Activated CD4-positive, alpha-beta T cell treated with anti-CD3 and anti-CD28 coated beads for 1 hour (primary cell): ENCODE results near the gene SLC44A5.
"Not testable (repeated sequence)": the region's sequence is repeated elsewhere in the genome, so short reads cannot be mapped to it uniquely, and the experiment has no call there.

ENCODE experiments used
- DNase-seq: peaks from one replicate; pipeline ENCODE4 v3.0.0-alpha.2; 2020

Gene SLC44A5

DNA sequence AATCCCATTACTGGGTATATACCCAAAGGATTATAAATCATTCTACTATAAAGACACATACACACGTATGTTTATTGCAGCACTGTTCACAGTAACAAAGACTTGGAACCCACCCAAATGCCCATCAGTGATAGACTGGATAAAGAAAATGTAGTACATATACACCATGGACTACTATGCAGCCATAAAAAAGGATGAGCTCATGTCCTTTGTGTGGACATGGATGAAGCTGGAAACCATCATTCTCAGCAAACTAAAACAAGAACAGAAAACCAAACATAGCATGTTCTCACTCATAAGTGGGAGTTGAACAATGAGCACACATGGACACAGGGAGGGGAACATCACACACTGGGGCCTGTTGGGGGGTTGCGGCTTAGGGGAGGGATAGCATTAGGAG, 347.3 kb downstream of the SLC44A5 start:
- not testable (repeated sequence) for DNase-seq

DNA sequence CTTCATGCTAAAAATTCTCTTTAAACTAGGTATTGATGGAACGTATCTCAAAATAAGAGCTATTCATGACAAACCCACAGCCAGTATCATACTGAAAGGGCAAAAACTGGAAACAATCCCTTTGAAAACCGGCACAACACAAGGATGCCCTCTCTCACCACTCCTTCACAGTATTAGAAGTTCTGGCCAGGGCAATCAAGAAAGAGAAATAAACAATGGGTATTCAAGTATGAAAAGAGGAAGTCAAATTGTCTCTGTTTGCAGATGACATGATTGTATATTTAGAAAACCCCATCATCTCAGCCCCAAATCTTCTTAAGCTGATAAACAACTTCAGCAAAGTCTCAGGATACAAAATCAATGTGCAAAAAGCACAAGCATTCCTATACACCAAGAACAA, 349.0 kb downstream of the SLC44A5 start:
- DNase-seq = not testable (repeated sequence)

DNA sequence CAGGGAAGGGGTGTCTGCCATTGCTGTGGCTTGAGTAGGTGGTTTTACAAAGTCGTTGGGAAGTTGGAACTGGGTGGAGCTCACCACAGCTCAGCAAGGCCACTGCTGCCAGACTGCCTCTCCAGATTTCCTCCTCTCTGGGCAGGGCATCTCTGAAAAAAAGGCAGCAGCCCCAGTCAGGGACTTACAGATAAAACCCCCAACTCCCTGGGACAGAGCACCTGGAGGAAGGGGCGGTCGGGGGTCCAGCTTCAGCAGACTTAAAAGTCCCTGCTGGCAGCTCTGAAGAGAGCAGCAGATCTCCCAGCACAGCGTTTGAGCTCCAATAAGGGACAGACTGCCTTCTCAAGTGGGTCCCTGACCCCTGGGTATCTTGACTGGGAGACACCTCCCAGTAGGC, 352.6 kb downstream of the SLC44A5 start:
- DNase-seq = no peak

DNA sequence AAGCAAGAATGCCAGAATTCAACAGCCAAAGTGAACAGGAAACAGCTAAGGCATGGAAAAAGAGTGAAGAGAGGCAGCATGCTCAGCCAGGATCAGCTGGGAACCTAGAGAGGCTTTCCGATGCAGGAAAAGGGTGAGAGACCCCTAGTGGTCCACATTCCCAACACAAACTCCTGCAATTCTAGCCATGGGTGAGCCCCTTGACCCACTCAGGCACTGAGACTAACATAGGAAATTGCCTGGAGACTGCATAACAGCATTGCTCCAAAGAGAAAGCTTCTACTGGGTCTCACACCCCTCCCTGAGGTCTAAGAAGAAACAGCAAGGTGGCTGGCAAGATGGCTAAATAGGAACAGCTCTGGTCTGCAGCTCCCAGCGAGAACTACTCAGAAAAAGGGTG, 353.5 kb downstream of the SLC44A5 start:
- DNase-seq = no peak

GRCh38 chr1:75250114-75250513, 360.8 kb downstream of the SLC44A5 start:
- not testable (repeated sequence) for DNase-seq

DNA sequence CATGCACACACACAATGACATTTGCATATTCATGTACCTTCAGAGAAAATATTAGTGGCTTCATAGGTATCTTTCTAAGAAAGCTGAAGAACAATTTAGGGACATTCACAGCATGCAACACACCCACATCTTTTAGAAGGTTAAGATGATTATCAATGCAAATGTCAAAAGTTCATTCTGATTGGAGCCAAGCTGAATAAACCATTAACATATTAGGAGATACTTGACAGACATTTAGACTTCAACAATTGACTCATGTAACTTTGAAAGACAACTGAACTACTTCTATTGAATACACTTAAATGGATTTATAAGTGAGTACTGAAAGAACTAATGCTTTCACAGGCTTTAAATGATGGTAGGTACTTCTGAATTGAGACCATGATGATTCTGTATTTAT, 365.7 kb downstream of the SLC44A5 start:
- no peak for DNase-seq

- DNase-seq = no peak
Observed at GRCh38 chr1:75243124-75243523, 367.8 kb downstream of the SLC44A5 start.

DNA sequence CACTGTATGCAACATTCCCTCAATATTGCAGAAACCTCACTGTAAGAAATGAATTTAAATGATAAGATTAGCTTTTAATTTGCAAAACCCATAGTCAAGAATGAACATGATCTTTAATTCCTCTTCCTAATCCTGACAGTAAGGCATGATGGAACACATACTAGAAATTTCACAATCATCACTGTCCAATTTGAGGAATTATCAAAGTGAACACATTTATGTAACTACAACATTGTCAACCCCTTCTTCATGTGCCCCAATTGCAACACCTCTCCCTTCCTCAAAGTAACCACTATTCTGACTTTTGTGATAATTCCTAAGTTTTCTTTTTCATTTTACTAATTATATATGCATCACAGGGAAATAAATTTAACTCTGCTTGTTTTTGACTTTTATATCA, 373.6 kb downstream of the SLC44A5 start:
- no peak for DNase-seq

DNA sequence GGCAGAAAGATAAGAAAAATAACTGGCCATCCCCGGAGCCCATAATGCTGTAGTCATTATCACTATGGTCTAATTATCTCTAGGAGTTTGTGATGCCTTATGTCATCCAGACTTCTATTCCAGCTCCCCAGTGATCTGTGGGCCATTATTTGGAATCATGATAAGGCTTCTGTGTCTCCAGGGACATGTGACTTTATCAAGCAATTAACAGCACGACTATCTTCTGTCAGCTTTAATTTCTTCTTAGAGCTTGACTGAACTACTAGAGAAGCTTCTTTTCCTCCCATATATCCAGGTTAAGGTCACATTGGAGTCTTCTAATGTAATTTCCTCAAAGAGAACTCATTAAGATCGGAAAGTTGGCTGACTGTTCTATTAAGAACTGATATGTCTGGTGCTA, 376.4 kb downstream of the SLC44A5 start:
- no peak for DNase-seq

- no peak for DNase-seq
Observed at GRCh38 chr1:75233302-75233929, 377.5 kb downstream of the SLC44A5 start.

GRCh38 chr1:75220072-75220471, 390.8 kb downstream of the SLC44A5 start:
- DNase-seq = no peak

GRCh38 chr1:75214017-75214416, 396.9 kb downstream of the SLC44A5 start:
- no peak for DNase-seq

- no peak for DNase-seq
Observed at GRCh38 chr1:75211648-75212047, 399.3 kb downstream of the SLC44A5 start.

GRCh38 chr1:75208862-75209261, 402.1 kb downstream of the SLC44A5 start:
- DNase-seq = no peak

DNA sequence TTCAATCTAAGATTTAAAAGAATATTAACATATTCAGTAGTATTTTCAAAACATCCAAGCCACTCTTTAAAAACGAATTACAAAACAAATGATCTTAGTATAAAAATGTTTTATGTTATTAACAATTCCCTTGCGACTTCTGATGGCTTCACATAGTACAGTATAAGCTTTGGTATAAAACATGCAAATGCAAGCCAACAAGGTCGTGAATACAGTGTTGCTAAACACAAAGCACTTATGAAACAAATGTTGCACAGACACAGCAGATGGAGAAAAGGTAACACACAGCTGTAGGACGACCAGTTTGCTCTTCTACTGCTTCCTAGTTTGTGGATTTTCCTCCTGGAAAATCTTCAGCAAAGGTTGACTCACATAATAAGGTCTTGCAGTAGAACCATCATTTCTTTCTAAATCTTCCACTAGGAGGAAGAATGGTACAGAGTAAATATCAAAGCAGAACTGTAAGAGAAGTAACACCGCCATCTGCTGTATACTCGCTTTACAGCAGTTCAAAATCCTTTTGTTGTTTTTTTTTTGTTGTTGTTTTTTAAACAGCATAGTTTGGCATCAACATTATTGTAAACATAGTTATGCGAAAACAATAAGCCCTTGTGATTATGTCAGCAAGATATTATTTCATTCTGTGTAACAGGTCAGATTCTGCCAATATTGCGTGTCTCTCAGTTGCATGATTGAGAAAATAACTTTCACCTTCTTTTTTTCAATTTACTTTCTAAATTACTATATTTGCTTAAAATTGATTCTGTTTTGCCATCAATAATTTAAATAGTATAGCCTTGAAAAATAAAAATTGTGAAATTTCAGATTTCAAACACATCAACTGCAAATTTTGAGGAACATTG, 407.3 kb downstream of the SLC44A5 start:
- DNase-seq = no peak

DNA sequence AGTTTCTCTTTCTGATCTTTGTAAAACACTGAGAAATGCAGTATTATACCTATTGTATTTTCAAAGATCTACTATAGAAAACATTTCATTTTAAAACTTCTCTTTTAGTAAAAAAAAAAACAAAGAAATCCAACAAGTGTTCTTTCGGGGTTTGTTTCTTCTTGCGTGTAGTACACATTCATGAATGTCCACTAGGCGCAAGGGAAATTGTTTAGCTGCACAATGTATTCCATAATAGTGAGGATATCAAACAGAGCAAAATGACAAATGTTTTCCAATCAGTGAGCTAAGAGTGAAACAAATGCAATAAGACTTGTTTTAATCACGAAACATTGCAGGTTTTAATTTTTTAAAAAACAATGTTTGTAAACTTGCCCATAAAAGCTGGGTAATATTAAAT, 408.2 kb downstream of the SLC44A5 start:
- no peak for DNase-seq

DNA sequence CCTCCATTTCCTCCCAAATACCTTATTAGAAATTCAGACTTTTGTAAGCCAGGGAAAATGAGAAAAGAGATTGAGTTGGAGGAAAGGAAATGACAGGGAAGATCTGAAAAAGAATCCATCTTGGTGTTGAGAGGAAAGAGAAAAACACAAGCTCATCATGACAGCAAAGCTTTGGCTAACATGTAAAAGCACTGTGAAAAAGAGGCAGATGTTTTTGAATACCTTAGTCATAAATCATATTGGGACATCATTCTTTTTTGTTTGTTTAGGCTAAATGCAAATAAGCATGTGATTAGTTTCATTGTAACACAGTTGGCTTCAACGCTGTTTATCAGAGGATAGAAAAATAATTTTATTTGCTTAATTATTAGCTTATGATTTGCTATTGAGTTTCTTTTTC, 412.2 kb downstream of the SLC44A5 start:
- DNase-seq = no peak

GRCh38 chr1:75198163-75198562, 412.8 kb downstream of the SLC44A5 start:
- DNase-seq = no peak

- no peak for DNase-seq
Observed at GRCh38 chr1:75188892-75189291, 422.0 kb downstream of the SLC44A5 start.

DNA sequence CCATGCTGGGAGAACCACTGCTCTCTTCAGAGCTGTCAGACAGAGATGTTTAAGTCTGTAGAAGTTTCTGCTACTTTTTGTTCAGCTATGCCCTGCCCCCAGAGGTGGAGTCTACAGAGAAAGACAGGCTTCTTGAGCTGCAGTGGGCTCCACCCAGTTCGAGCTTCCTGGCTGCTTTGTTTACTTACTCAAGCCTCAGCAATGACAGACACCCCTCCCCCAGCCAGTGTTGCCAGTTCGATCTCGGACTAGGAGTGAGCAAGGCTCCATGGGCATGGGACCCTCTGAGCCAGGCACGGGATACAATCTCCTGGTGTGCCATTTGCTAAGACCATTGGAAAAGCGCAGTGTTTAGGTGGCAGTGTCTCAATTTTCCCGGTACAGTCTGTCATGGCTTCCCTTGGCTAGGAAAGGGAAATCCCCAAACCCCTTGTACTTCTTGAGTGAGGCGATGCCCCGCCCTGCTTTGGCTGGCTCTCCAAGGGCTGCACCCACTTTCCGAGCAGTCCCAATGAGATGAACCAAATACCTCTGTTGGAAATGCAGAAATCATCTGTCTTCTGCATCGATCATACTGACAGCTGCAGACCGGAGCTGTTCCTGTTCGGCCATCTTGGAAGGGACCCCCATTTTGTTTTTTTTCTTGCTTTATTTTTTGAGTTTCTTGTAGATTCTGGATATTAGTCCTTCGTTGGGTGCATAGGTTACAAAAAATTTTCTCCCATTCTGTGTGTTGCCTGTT, 429.5 kb downstream of the SLC44A5 start:
- DNase-seq = not testable (repeated sequence)

GRCh38 chr1:75174031-75174760, 436.7 kb downstream of the SLC44A5 start:
- DNase-seq = no peak

- no peak for DNase-seq
Observed at GRCh38 chr1:75172556-75172955, 438.4 kb downstream of the SLC44A5 start.

- no peak for DNase-seq
Observed at GRCh38 chr1:75171876-75172275, 439.0 kb downstream of the SLC44A5 start.
